NCI-H146 treated with DMSO at 0.1 percent for 48 hours (cell line): Measurements from ENCODE around the gene SNAPC2.

Experiments used
- DNase-seq: peaks from one replicate; lab custom pipeline; 2025; ENCODE audit not compliant: unreplicated experiment; lab: John Stamatoyannopoulos, UW

The SNAPC2 gene

GRCh38 chr19:7965921-7966665 is 46.0 kb downstream of the SNAPC2 start:
- DNase-seq, result no peak

GRCh38 chr19:7968008-7968795 is 48.1 kb downstream of the SNAPC2 start:
- no peak for DNase-seq

- DNase-seq, result no peak
Observed at GRCh38 chr19:7968796-7969554, 48.8 kb downstream of the SNAPC2 start.

- DNase-seq, result no peak
Observed at GRCh38 chr19:7969555-7969939, 49.4 kb downstream of the SNAPC2 start.

- no peak for DNase-seq
Observed at GRCh38 chr19:7970716-7971448, 50.7 kb downstream of the SNAPC2 start.

GRCh38 chr19:7971553-7972520 is 51.7 kb downstream of the SNAPC2 start:
- DNase-seq, result no peak
